Hematopoietic multipotent progenitor cell treated with erythropoietin and hydrocortisone succinate and interleukin-3 and kit ligand, for 4 days (in vitro differentiated cells): Measurements from ENCODE around the gene SPC24.
A peak's percentile ranks its signal among the peaks of the same experiment; 100 is the strongest.

ENCODE experiments used
- DNase-seq: peaks from one replicate; pipeline ENCODE4 v3.0.0-alpha.2; 2015

SPC24 gene

GRCh38 chr19:11155373-11156120, at the start of gene SPC24:
Gene SPC24, minus strand, starts transcription at chr19:11155782. Its CDS starts 6 bp downstream, at chr19:11155776.
- peak; percentile 100 for DNase-seq

- peak; percentile 92 for DNase-seq
Observed at GRCh38 chr19:11204943-11205349, 49.4 kb upstream of the SPC24 start.

- no peak for DNase-seq
Observed at GRCh38 chr19:11204076-11204602, 48.6 kb upstream of the SPC24 start.

GRCh38 chr19:11203194-11204075, 47.9 kb upstream of the SPC24 start:
- DNase-seq, result peak; percentile 88

- DNase-seq, result no peak
Observed at GRCh38 chr19:11202488-11203193, 47.1 kb upstream of the SPC24 start.

GRCh38 chr19:11201791-11202190, 46.2 kb upstream of the SPC24 start:
- no peak for DNase-seq

GRCh38 chr19:11200931-11201330, 45.3 kb upstream of the SPC24 start:
- no peak for DNase-seq

- no peak for DNase-seq
Observed at GRCh38 chr19:11200015-11200574, 44.5 kb upstream of the SPC24 start.

- DNase-seq, result no peak
Observed at GRCh38 chr19:11199517-11199916, 43.9 kb upstream of the SPC24 start.

- no peak for DNase-seq
Observed at GRCh38 chr19:11198769-11199424, 43.3 kb upstream of the SPC24 start.

- DNase-seq, result no peak
Observed at GRCh38 chr19:11198175-11198534, 42.6 kb upstream of the SPC24 start.

- peak; percentile 92 for DNase-seq
Observed at GRCh38 chr19:11197291-11198174, 42.0 kb upstream of the SPC24 start, which contains the start of gene KANK2. Gene KANK2, minus strand, starts transcription at chr19:11197545. Its CDS starts 3,034 bp downstream, at chr19:11194511.

GRCh38 chr19:11196406-11197287, 41.1 kb upstream of the SPC24 start:
- DNase-seq, result no peak

- no peak for DNase-seq
Observed at GRCh38 chr19:11195681-11196080, 40.1 kb upstream of the SPC24 start.

- peak; percentile 65 for DNase-seq
Observed at GRCh38 chr19:11194656-11195558, 39.3 kb upstream of the SPC24 start.

- DNase-seq, result no peak
Observed at GRCh38 chr19:11194173-11194572, 38.6 kb upstream of the SPC24 start.

GRCh38 chr19:11192957-11193939, 37.7 kb upstream of the SPC24 start:
- no peak for DNase-seq

- DNase-seq, result no peak
Observed at GRCh38 chr19:11191934-11192333, 36.4 kb upstream of the SPC24 start.
